ENCODE measurements around the gene SKOR1. TPM values are rescaled to one million over a fixed set of nuclear protein-coding genes. Genes with fewer than 3 reads are reported as not detected.

Gene SKOR1
- total RNA-seq, 2 donors from 2014 or later: 0.12 TPM; not detected in 1

DNA sequence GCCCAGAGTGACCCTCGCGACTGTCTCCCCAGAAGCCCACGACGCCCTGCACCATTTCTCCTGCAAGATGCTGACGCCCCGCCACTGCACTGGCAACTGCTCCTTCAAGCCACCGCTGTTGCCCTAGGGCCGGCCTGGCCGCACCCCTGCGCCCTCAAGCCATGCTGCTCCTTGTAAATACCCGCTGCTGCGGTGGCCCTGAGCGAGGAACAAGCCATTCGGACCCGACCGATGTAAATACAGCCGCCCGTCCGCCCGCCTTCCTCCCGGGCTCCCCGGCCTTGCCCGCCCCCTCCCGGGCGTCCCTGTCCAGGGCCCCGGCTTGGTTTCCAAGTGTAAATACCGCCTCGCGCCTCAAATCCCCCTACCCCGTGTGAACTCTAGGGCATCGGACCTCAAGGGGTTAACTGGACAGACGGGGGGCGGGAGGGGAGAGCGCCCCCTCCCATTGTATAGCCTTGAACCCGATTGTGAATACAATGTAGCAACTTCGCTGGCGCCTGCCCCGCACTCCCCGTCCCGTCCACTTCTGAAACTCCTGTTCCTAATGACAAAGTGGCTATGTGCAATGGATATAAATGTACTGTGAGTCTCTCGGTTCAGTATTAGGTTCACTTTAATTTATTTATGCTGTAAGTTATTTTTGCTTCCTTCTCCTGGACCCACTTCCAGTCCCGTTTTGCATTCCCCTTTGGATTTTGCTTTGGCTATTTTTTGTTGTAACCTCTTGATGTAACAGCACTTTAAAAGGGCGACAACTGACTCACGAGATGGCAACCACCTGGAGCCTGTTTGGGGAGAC lies 8.6 kb downstream of the SKOR1 start:
- Histone ChIP-seq H3K36me3 (no peaks in the 10 kb centered on the region), H3K4me1 (peaks cover 0 to 62% of the 10 kb centered on the region in 2 donors), H3K27ac (no peak overlapping the region), H3K4me3 (peak overlapping the region; percentile 21 to 48), H3K27me3 (peaks cover 61 to 62% of the 10 kb centered on the region in 2 donors), H3K9me3 (no peaks in the 10 kb centered on the region)
- DNase-seq (ENCODE audit: low spot score): peak; percentile 66
- TF ChIP-seq, protein P1, sequence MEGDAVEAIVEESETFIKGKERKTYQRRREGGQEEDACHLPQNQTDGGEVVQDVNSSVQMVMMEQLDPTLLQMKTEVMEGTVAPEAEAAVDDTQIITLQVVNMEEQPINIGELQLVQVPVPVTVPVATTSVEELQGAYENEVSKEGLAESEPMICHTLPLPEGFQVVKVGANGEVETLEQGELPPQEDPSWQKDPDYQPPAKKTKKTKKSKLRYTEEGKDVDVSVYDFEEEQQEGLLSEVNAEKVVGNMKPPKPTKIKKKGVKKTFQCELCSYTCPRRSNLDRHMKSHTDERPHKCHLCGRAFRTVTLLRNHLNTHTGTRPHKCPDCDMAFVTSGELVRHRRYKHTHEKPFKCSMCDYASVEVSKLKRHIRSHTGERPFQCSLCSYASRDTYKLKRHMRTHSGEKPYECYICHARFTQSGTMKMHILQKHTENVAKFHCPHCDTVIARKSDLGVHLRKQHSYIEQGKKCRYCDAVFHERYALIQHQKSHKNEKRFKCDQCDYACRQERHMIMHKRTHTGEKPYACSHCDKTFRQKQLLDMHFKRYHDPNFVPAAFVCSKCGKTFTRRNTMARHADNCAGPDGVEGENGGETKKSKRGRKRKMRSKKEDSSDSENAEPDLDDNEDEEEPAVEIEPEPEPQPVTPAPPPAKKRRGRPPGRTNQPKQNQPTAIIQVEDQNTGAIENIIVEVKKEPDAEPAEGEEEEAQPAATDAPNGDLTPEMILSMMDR (IDR thresholded peaks at IDR 0.05): peak in 1 of 2 donors; percentile 67

DNA sequence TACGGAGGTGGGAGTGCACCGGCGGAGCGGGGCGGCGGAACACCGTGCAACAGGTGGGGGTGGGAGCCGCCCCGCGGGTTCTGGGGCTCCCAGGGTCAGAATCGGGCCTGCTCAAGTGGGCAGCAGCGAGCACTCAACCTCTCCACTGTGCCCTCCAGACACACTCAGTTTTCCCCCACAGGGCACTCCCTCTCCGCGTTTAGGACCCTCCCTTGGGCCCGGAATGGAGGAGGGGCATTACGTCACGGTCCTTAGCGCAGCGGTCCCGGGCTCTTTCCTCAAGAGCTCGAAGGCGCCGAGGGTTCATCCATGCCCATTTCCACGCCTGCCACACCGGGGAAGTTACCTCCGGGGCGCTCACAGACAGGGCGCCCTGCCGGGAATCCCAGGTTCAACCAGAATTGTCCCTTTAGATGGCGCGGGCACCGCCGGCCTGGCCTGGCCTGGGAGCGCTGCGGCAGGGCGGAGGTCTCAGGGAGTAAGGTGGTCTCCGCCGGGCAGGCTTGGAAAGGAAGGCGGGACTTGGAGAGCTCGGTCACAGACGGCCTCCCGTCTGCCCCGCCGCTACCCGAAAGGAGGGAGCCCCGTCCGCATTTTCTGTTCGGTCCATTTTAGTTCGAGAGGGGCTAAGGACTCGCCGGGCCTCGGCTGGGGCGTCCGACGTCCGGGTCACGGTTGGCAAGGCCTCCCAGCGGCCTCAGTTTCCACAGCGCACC lies 9.4 kb downstream of the SKOR1 start:
- Histone ChIP-seq H3K4me3 (peak overlapping the region; percentile 21 to 48), H3K4me1 (peaks cover 0 to 59% of the 10 kb centered on the region in 2 donors), H3K9me3 (no peaks in the 10 kb centered on the region), H3K36me3 (no peaks in the 10 kb centered on the region), H3K27ac (no peak overlapping the region), H3K27me3 (peaks cover 52 to 54% of the 10 kb centered on the region in 2 donors)
- no peak for DNase-seq (ENCODE audit: low spot score)
- TF ChIP-seq, protein P1 (IDR thresholded peaks at IDR 0.05): no peak

DNA sequence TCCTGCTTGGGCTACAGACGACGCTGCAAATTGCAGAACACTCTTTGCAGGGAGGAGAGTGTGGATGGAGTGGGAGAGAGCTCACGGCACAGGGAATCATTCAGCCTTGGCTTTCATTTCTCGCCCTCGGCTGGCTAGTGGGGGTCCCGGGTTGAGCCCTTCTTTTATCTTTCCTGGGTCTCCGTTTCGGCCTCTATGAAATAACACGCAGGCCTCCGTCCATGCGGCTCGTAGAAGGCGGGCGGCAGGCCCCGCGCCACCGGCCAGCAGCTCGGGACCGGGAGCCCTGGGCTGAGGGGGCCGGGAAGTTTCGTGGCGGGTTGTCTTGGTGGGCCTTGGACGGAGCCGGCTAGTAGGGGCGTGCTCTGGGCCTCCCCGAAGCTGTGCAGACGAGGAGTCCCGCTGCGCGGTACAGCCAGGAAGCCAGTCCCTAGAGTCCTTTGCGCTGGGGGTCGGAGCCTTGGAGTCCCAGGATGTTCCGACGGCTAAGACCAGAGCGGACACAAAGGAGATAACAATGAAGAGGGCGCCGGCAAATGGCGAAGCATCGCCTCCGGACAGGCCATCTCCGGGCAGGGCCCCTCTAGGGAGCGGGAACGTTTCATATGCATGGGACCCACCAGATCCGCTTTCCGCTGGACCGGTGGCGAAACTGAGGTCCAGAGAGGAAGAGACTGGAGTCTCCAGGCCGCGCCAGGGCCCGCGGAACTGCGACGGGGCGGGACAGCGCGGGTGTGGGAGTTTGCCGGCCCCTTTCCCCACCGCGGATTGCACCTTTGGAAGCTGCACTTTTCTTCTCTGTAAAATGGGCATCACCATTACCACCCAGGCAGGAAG lies 10.2 kb downstream of the SKOR1 start:
- H3K36me3 ChIP-seq: no peaks in the 10 kb centered on the region
- peak overlapping the region; percentile 23 to 48 for H3K4me3 ChIP-seq
- TF ChIP-seq, protein P1 (IDR thresholded peaks at IDR 0.05): no peak
- H3K27me3 ChIP-seq: peaks cover 45 to 46% of the 10 kb centered on the region in 2 donors
- peaks cover 0 to 56% of the 10 kb centered on the region in 2 donors for H3K4me1 ChIP-seq
- no peaks in the 10 kb centered on the region for H3K9me3 ChIP-seq
- DNase-seq (ENCODE audit: low spot score): no peak
- no peak overlapping the region for H3K27ac ChIP-seq

DNA sequence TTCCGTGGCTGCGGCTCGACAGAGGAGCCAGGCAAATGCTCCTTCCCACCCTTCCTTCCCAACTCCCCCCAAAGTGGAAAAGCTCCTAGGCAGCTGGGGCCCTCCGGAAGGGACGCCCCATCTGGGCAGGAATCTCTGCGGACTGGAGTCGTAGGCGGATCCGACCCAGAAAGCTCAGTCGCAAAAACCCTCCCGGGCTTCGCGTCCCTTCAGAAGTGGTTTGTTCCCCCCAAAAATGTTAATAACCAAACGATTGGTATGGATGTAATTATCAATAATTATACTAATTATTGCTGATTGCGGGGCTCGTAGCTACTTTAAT lies 10.8 kb downstream of the SKOR1 start:
- Histone ChIP-seq H3K36me3 (no peaks in the 10 kb centered on the region), H3K9me3 (no peaks in the 10 kb centered on the region), H3K27ac (no peak overlapping the region), H3K27me3 (peaks cover 39 to 40% of the 10 kb centered on the region in 2 donors), H3K4me3 (peak overlapping the region; percentile 23 to 48), H3K4me1 (peaks cover 0 to 57% of the 10 kb centered on the region in 2 donors)
- TF ChIP-seq, protein P1 (IDR thresholded peaks at IDR 0.05): no peak
- DNase-seq (ENCODE audit: low spot score): no peak

DNA sequence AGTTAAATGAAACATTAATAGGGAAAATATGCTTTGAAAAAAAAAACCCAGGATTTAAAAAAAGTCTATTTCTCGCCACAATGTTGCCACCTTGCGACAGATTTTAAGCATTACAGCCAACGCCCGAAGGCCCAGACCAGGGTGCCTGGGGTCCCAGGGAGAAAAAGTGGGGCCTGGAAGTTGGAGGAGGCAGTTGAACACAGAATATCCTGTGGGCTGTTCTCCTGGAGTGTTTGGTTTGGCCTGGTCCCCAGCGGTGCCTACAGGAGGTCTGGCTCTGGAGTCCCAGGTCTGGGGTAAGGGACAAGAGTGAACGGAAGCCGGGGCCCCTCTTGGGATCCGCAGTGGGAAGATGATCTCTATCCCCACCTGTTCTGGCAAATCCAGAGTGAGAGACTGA lies 11.2 kb downstream of the SKOR1 start:
- TF ChIP-seq, protein P1 (IDR thresholded peaks at IDR 0.05): peak; percentile 70 to 92
- Histone ChIP-seq H3K4me1 (peaks cover 0 to 60% of the 10 kb centered on the region in 2 donors), H3K27ac (no peak overlapping the region), H3K27me3 (peaks cover 35 to 36% of the 10 kb centered on the region in 2 donors), H3K9me3 (no peaks in the 10 kb centered on the region), H3K4me3 (peak overlapping the region; percentile 23 to 48), H3K36me3 (no peaks in the 10 kb centered on the region)
- no peak for DNase-seq (ENCODE audit: low spot score)

Data from right atrium auricular region (tissue), 2 donors.